NCI-H526 (cell line): Measurements from ENCODE around the gene PNLDC1.
"Not testable (repeated sequence)": the region's sequence is repeated elsewhere in the genome, so short reads cannot be mapped to it uniquely, and the experiment has no call there.

Experiments used
- DNase-seq, 2 experiments: peaks; one replicate each; lab custom pipeline; 2025; lab: John Stamatoyannopoulos, UW

Gene PNLDC1

GRCh38 chr6:159819932-159820640, 20.0 kb downstream of the PNLDC1 start:
- DNase-seq, result peak in 1 of 2 experiments; percentile 4

DNA sequence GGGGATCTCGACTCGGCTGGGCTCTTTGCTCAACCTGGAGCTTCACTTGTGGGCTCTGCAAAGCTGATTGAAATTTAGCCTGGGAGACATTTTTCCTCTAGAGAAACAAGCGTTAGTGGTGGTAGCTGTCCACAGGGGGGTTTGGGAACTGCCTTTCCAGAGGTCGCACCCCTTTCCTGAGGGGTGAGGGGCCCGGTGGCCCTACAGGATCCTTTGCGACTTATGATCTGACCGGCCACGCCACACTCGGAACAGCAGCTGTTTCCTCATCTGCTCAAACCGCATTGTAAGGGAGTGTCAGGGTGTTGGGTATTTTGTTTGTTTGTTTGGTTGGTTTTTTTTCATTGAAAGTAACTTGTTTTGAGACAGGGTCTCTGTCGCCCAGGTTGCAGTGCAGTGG, 21.0 kb downstream of the PNLDC1 start:
- no peak for DNase-seq

GRCh38 chr6:159821726-159822125, 21.6 kb downstream of the PNLDC1 start:
- no peak for DNase-seq

DNA sequence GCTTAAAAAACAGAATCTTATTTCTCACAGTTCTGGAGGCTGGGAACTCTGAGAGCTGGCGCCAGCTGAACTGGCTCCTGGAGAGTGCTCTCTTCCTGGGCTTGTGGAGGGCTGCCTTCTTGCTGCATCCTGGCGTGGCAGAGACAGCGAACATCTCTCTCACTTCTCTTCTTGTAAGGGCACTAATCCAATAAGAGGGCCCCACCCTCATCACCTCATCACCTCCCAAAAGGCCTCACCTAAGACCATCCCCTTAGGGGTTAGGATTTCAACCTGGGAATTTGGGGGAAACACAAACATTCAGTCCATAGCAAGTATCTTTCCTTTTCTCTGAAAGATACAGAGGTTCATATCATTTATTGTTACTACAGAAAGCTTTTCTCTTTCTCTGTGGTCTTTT, 23.9 kb downstream of the PNLDC1 start:
- no peak for DNase-seq

DNA sequence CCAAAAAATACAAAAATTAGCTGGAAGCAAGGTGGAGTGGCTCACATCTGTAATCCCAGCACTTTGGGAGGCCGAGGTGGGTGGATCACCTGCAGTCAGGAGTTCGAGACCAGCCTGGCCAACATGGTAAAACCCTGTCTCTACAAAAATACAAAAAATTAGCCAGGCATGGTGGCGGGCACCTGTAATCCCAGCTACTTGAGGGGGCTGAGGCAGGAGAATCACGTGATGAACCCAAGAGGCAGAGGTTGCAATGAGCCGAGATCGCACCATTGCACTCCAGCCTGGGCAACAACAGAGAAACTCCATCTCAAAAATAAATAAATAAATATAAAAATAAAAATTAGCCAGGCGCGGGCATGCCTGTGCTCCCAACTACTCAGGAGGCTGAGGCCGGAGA, 24.6 kb downstream of the PNLDC1 start:
- DNase-seq, result not testable (repeated sequence)

DNA sequence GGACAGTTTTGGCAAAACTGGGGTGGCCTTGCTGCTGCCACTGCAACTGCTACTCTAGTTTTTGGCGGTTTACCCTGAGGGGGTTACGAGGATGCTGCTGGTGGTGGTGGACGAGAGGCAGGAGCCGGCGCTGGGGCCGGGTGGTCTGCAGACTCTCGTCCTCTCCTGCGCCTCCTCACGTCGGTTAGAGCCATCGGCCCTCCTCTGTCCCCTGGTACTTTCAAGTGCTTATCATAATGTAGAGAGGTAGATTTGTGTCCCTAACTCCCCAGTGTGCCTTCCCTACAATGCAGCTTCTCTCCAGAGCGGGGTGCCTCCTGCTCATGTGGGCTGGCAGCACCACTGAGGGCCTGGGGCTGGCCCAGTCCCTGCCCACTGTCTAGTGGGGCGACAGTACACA, 25.9 kb downstream of the PNLDC1 start:
- DNase-seq, result no peak

- DNase-seq, result no peak
Observed at GRCh38 chr6:159826968-159827647, 27.0 kb downstream of the PNLDC1 start.

DNA sequence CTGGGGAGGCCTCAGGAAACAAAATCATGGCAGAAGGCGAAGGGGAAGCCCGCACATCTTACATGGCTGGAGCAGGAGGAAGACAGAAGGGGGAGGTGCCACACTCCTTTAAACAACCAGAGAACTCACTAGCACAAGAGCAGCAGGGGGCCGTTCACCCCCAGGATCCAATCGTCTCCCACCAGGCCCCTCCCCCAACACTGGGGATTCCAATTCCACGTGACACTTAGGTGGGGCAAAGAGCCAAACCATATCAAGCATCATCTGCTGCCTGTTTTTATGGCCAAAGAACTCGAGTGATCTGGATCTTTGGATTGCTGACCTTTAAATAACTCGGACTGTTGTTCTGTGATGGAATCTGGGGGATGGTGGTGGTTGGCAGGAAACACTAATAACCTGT, 28.0 kb downstream of the PNLDC1 start:
- DNase-seq, result no peak

DNA sequence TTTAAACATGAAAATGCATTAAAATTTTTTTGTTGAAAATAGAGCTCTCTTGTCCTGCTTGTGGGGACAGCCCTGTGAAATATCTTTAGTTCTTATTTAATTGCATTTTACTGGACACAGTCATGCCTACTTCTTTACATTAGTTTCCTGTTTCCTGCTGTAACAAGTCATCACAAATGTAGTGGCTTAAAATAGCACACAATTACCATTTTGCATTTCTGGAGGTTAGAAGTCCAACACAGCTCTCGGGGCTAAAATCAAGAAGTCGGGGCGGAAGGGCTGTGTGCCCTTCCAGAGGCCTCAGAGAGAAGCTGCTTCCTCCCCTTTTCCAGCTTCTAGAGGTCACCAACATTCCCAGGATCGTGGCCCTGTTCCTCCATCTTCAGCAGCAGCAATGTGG, 29.4 kb downstream of the PNLDC1 start:
- DNase-seq, result no peak

GRCh38 chr6:159830501-159831372, 30.7 kb downstream of the PNLDC1 start:
- peak; percentile 26 to 63 for DNase-seq

DNA sequence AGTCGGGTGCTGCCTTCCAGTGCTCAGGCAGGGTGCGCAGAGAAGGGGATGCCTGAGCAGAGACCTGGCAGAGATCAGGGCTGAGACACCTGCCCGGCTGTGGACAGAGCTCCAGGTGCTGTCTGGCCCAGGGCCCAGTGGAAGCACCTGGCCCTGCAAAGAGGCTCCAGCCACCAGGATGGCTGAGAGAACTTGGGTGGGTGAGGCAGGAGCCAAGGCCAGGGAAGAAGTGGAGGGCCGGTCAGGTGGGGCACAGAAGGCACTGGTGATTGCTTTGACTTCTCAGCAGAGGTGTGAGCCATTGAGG, 31.2 kb downstream of the PNLDC1 start:
- DNase-seq, result no peak

DNA sequence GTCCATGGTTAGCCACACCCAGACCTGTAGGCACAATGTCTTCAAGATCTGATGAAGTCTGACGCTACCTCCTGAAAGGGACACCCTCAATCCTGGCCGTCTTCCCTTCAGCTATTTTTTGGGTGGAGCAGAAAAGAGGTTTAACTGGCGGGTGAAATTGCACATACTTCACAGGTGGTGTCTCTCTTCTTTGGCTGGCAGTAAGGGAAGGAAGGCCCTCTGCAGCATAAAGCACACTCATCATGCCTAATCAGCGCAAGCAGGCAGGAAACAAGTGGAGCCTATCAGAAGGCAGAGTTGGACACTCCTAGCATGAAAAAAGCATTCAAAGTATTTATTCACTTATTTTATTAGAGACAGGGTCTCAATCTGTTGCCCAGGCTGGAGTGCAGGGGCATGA, 32.9 kb downstream of the PNLDC1 start:
- no peak for DNase-seq

DNA sequence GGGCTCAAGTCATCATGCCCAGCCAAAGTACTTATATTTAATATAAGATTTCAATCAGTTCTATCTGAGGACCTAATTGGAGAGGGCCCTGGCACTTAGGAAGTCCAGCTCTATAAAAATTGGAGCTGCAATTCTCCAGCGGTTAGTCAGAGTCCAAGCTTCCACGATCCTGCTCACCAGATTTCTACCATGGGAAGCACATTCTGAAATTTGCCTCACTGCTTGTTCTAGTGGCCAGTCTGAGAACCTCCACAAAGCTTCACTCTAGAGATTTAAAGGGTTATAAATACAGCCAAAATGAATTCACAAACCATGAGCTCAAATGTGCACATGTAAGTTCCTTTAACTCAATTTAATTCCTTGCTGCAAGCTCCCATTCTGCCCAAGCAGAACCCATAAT, 33.5 kb downstream of the PNLDC1 start:
- DNase-seq, result no peak

- DNase-seq, result no peak
Observed at GRCh38 chr6:159833997-159834603, 34.0 kb downstream of the PNLDC1 start.

DNA sequence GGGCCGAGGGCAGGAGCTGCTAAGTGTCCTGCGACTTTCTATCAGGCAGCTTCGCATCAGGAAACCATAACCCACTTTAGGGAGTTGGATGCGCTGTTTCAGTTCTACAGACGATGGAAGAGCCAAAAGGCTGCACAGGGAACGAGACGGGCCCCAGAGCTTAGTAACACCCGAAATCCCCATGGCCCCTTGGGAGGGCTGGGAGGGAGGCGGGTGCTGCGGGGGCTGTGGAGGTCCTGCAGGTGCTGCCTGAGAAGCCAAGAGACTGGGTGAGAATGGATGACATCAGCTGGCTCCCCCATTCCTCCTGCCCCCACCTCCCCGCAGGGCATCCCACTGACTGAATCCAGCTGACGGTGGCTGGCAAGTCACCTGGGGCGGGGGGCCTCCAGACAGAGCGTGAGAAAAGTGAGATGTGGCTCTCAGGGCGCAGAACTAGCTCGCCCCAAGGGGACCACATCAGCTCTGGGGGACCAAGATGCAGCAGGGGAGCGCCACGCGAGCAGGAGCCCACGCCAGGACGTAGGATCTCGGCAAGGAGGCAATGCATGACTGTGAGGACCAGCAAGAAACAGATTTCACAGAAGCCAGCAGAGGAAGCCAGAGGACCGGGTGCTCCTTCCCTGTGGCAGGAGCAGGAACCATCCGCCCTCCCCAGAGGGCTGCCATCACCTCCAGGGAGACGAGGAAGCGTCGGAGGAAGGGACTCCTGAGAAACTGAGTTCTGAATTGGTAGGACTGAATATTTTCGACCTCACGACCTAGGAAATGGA, 36.8 kb downstream of the PNLDC1 start:
- no peak for DNase-seq

- no peak for DNase-seq
Observed at GRCh38 chr6:159837511-159837910, 37.4 kb downstream of the PNLDC1 start.

- DNase-seq, result no peak
Observed at GRCh38 chr6:159838020-159838744, 38.1 kb downstream of the PNLDC1 start.

GRCh38 chr6:159842035-159842434, 42.0 kb downstream of the PNLDC1 start:
- peak in 1 of 2 experiments; percentile 4 for DNase-seq

GRCh38 chr6:159844737-159845645, 44.9 kb downstream of the PNLDC1 start:
- DNase-seq, result no peak

GRCh38 chr6:159848552-159848951, 48.5 kb downstream of the PNLDC1 start:
- not testable (repeated sequence) for DNase-seq
